ENCODE data around the gene PGM1. TPM values are rescaled to one million over a fixed set of nuclear protein-coding genes. Genes with fewer than 3 reads are reported as not detected.
A peak's percentile ranks its signal among the peaks of the same experiment; 100 is the strongest.

The PGM1 gene
- polyA plus RNA-seq, 3 donors, result 30.4 to 33.3 (median 32.4) TPM

DNA sequence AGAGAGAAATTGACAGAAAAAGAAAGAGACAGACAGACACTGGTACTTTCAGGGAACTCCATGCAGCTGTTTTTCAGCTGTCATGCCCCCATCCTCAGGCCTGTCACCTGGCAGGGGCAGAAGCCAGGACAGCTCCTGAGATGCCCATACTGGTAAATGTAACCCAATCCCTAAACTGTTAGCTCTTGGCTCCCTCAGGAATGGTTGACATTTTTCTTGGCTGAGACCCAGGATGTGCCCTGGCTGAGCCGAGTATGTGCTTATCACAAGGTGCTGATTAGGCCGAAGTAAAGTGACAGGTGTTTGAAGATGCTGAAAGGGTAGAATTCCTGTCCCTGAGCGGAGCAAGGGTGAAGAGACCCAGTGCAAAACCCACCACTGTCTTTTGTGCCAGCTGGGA, 50.7 kb downstream of the PGM1 start:
- DNase-seq (ENCODE audit: extremely low read depth in 1 of 11, low read depth in 9 of 11, low spot score in 4 of 11), result no peak

DNA sequence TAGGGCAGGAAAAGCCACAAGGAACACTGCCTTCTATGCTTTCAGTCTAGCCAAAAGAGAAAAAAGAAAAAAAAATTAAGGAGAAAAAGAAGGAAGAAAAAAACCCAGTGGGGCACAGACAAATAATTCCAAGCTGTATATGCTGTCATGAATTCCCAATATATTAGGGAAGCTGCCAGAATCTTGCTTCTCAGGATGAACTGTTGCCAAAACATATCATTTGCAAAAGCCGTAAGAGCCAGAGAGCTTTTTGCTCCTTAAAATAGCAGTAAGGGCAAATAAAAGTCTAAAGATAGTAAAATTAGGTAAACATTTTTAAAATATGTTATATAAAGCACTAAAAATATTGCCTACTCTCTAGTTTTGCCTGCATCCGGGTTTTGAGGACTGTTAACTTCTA, 52.1 kb downstream of the PGM1 start:
- DNase-seq (ENCODE audit: extremely low read depth in 1 of 11, low read depth in 9 of 11, low spot score in 4 of 11), result no peak

DNA sequence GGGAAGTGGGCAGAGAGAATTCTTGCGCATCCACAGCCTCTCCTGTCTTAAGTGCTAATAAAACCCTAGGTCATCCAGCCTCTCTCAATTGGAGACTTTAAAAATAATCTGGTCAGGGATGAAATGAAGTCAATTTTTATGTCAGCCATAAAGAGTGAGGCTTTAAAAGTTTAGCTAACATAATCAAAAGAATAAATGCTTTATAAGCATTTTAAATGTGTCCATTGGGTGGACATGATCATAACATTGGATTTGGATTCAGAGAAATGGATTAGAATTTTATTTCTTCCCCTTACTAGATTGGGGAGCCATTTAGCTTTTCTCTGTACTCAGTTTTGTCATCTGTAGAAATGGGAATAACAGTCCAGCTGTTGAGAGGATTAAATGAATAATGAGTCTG, 55.5 kb downstream of the PGM1 start:
- no peak for DNase-seq (ENCODE audit: extremely low read depth in 1 of 11, low read depth in 9 of 11, low spot score in 4 of 11)

- no peak for DNase-seq (ENCODE audit: extremely low read depth in 1 of 11, low read depth in 9 of 11, low spot score in 4 of 11)
Measured at GRCh38 chr1:63651161-63651701, 58.0 kb downstream of the PGM1 start.

GRCh38 chr1:63653976-63654375, 60.8 kb downstream of the PGM1 start:
- DNase-seq (ENCODE audit: extremely low read depth in 1 of 11, low read depth in 9 of 11, low spot score in 4 of 11), result no peak

DNA sequence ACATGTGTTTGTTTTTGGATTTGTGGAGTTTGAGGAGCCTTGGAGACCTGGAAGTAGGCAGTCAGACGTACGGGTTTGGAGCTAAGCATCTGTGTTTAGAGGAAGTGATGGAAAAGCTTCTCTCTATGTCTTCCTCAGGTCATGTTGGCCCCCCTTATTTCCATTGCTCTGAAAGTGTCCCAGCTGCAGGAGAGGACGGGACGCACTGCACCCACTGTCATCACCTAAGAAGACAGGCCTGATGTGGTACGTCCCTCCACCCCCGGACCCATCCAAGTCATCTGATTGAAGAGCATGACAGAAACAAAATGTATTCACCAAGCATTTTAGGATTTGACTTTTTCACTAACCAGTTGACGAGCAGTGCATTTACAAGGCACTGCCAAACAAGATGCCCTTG, 66.2 kb downstream of the PGM1 start:
- DNase-seq (ENCODE audit: extremely low read depth in 1 of 11, low read depth in 9 of 11, low spot score in 4 of 11), result no peak

- peak in 5 of 11 donors; percentile 33 to 52 (median 46) for DNase-seq (ENCODE audit: extremely low read depth in 1 of 11, low read depth in 9 of 11, low spot score in 4 of 11)
Measured at GRCh38 chr1:63662056-63662836, 69.0 kb downstream of the PGM1 start.

GRCh38 chr1:63662841-63663240, 69.6 kb downstream of the PGM1 start:
- no peak for DNase-seq (ENCODE audit: extremely low read depth in 1 of 11, low read depth in 9 of 11, low spot score in 4 of 11)

GRCh38 chr1:63663301-63663700, 70.1 kb downstream of the PGM1 start:
- DNase-seq (ENCODE audit: extremely low read depth in 1 of 11, low read depth in 9 of 11, low spot score in 4 of 11), result no peak

DNA sequence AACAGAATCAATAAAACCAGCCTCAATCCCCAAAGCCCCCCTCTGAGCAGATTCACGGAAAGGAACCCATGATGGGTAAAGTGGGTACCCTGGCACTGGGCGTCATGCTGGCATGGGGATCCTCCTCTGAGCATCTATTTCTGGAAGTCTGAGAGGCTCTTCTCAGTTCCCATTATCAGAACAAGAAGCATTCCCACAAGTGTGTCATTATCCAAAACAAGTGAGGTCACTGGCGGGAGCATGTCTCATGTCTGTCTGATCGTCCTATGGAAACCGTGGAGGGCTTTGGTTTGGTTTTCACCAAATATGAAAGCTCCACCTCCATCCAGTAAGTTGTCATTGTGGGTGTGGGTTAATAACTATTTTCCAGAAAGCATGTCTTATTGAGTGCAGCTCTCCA, 70.7 kb downstream of the PGM1 start:
- DNase-seq (ENCODE audit: extremely low read depth in 1 of 11, low read depth in 9 of 11, low spot score in 4 of 11), result no peak

DNA sequence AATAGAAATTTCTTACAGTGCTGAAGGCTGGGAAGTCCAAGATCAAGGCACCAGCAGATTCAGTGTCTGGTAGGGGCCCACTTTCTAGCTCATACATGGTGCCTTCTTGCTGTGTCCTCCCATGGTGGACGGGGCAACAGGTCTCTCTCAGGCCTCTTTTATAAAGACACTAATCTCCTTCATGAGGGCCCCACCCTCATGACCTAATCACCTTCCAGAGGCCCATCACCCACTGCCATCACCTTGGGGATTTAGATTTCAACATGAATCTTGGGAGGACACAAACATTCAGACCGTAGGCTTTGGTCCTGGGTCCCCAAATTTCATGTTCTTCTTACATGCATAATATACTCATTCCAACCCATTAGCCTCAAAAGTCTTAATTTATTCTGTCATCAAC, 71.5 kb downstream of the PGM1 start:
- DNase-seq (ENCODE audit: extremely low read depth in 1 of 11, low read depth in 9 of 11, low spot score in 4 of 11), result no peak

GRCh38 chr1:63665410-63665809, 72.2 kb downstream of the PGM1 start:
- no peak for DNase-seq (ENCODE audit: extremely low read depth in 1 of 11, low read depth in 9 of 11, low spot score in 4 of 11)

DNA sequence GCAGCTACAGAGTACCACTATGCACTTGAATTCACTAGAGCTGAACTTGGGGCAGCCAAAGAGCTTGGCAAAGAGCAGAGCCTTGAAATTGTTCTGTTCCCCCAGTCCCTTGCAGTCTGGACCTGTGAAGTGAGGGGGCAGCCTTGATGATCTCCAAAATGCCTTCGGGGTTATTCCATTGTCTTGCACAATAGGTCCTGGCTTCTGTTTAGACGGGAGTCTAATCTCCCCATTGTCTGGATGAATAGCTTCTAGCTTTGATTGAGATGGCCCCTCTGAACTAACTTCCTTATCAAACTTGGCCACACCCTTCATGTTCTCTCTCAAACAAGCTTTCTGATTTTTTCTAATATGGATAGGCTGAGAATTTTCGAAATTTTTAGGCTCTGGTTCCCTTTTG, 72.6 kb downstream of the PGM1 start:
- DNase-seq (ENCODE audit: extremely low read depth in 1 of 11, low read depth in 9 of 11, low spot score in 4 of 11), result no peak

GRCh38 chr1:63668298-63668697, 75.1 kb downstream of the PGM1 start:
- DNase-seq (ENCODE audit: extremely low read depth in 1 of 11, low read depth in 9 of 11, low spot score in 4 of 11), result no peak

- no peak for DNase-seq (ENCODE audit: extremely low read depth in 1 of 11, low read depth in 9 of 11, low spot score in 4 of 11)
Measured at GRCh38 chr1:63669151-63669961, 76.1 kb downstream of the PGM1 start.

DNA sequence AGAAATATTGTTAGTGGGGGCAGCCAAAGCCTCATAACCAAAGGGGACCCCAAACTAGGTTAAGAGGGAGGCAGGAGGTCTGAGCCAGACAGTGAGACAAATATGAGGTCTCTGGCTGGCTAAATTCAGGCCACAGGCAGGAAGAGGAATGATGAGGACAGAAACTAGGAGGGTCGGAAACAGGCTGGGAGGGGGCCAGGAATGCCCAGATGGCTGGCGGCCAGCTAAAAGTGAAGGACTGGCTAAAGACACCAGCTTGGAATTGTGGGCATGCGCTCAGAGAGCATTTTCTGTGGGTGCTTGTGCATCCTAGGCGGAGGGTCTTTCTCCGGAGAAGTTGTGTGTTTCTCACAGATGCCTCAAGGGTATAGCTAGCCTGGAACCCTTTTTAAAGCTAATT, 77.0 kb downstream of the PGM1 start:
- DNase-seq (ENCODE audit: extremely low read depth in 1 of 11, low read depth in 9 of 11, low spot score in 4 of 11), result no peak

GRCh38 chr1:63671514-63671913, 78.3 kb downstream of the PGM1 start:
- DNase-seq (ENCODE audit: extremely low read depth in 1 of 11, low read depth in 9 of 11, low spot score in 4 of 11), result no peak

DNA sequence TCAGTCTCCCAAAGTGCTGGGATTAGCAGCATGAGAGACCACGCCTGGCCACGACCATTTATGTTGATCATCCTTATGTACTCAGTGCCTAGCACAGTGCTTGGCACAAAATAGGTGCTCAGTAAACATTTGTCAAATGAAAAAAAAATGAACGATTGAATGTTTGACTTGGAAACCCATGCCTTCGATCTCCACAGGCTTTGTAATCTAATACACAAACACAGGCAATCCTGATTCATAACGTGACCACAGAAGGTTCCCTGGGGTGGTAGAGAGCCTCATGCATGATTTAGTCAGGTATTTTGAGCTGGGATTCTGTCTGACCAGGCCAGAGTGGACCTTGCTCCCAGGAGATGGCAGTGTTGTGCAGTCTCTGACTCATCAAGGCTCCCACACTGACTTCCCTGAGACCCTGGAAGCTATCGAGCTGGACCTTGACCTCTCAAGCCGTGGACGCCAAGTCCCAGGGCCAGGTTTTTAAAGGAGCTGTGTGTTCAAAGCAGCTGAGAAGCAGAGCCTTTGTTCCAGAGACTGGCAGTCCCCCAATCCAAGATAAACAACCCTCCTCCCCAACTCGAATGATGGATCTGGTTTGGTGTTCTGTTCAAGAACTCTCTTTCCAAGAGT, 81.1 kb downstream of the PGM1 start:
- peak; percentile 62 to 85 (median 75) for DNase-seq (ENCODE audit: extremely low read depth in 1 of 11, low read depth in 9 of 11, low spot score in 4 of 11)

DNA sequence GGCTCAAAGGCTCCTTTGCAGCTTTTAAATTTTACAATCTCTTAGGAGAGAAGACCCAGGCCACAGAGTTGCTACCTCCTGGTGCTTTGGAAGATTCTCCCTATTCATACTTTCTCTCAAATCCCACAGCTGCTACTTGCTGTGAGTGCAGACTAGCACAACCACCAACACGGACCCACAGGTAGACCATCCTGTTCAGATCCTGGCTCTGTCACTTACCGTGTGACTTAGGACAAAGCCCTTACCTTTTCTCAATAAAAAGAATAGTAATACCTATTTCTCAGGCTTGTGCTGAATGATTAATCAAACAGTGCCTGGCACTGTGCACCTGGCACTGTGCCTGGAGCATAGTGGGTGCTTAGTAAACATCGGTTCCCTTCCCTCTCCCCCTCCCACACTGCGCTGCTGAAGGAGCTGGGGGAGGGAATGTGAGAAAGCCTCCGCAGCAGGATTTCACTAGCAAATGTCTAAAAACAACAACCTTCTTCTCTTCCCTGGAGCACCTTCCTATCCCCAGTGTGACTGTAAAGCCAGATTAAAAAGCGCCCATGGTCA, 81.7 kb downstream of the PGM1 start:
- no peak for DNase-seq (ENCODE audit: extremely low read depth in 1 of 11, low read depth in 9 of 11, low spot score in 4 of 11)
